H1 (cell line): Measurements from ENCODE around the gene PLEKHG4. TPM values are rescaled to one million over a fixed set of nuclear protein-coding genes. Genes with fewer than 3 reads are reported as not detected.

Source experiments
- CTCF ChIA-PET: fragments of 300-600 bp; sonication (Branson Sonifier 250); formaldehyde crosslinking; loops from one replicate; lab custom pipeline; 2021; ENCODE audit not compliant: partially characterized antibody; lab: Charles Lee
- POLR2A ChIA-PET: fragments of 300-600 bp; sonication (Branson Sonifier 250); formaldehyde crosslinking; loops from one replicate; lab custom pipeline; 2021; ENCODE audit warnings: inconsistent platforms; ENCODE audit not compliant: partially characterized antibody; lab: Charles Lee
- DNase-seq, 2 experiments: peaks; one replicate each; pipeline versions ENCODE4 v3.0.0 to v3.0.0-alpha.2; 2010 to 2022; ENCODE audit warnings: low spot score in 2 of 2, low read depth in 1 of 2, mixed read lengths in 1 of 2
- FAIRE-seq: peaks from 2 replicates; lab custom pipeline; 2011; peaks lifted over from hg19 to GRCh38; lab: Jason Lieb, UNC
- H2AFZ ChIP-seq: 2 replicates; pipeline ENCODE4 v1.8.1; 2012; ENCODE audit warnings: low read length, inconsistent platforms
- H2AK5ac ChIP-seq: 2 replicates; pipeline ENCODE4 v1.6.1; 2013; ENCODE audit warnings: low read depth, low read length
- H2BK120ac ChIP-seq: replicated peaks from 2 replicates; pipeline ENCODE3; 2013; ENCODE audit warnings: low read depth, low read length, inconsistent platforms
- H2BK12ac ChIP-seq: 2 replicates; pipeline ENCODE4 v1.6.1; 2013; ENCODE audit warnings: low read depth, low read length
- H2BK15ac ChIP-seq: 2 replicates; pipeline ENCODE4 v1.6.1; 2013; ENCODE audit warnings: low read length
- H2BK20ac ChIP-seq: 2 replicates; pipeline ENCODE4 v1.6.1; 2013; ENCODE audit warnings: low read length
- H2BK5ac ChIP-seq: 2 replicates; pipeline ENCODE4 v1.6.1; 2013; ENCODE audit warnings: low read depth, low read length
- H3K14ac ChIP-seq: 2 replicates; pipeline ENCODE4 v1.6.1; 2013; ENCODE audit warnings: inconsistent platforms; ENCODE audit not compliant: insufficient read length
- H3K18ac ChIP-seq: 2 replicates; pipeline ENCODE4 v1.6.1; 2013; ENCODE audit warnings: low read length; ENCODE audit errors: extremely low read depth
- H3K23ac ChIP-seq: 2 replicates; pipeline ENCODE4 v1.6.1; 2013; ENCODE audit warnings: inconsistent platforms; ENCODE audit not compliant: insufficient read length
- H3K23me2 ChIP-seq: 2 replicates; pipeline ENCODE4 v1.6.1; 2013; ENCODE audit warnings: low read depth, low read length
- H3K27ac ChIP-seq: 2 replicates; pipeline ENCODE4 v1.6.1; 2011; ENCODE audit warnings: low read depth, low read length, inconsistent platforms
- H3K27me3 ChIP-seq, 4 experiments: replicated peaks in 1 of 4; 1 replicate in 1 of 4; 2 replicates in 3 of 4; pipeline versions ENCODE4 v1.6.1 to v1.8.1; 2011 to 2013; ENCODE audit warnings: low read length in 3 of 4, mild to moderate bottlenecking in 3 of 4, inconsistent platforms in 2 of 4, mixed read lengths in 2 of 4, moderate library complexity in 1 of 4; ENCODE audit not compliant: control insufficient read depth in 3 of 4, insufficient read depth in 3 of 4; ENCODE audit errors: extremely low read depth in 1 of 4
- H3K36me3 ChIP-seq, 4 experiments: 2 replicates each; pipeline versions ENCODE4 v1.6.1 to v1.8.1; 2011 to 2013; ENCODE audit warnings: mild to moderate bottlenecking in 4 of 4, low read length in 3 of 4, moderate library complexity in 2 of 4, control low read depth in 1 of 4, inconsistent platforms in 1 of 4; ENCODE audit not compliant: insufficient read depth in 4 of 4, control insufficient read depth in 2 of 4
- H3K4ac ChIP-seq: replicated peaks from 2 replicates; pipeline ENCODE3; 2013; ENCODE audit warnings: low read length, low read depth, mixed read lengths, inconsistent platforms; ENCODE audit not compliant: insufficient read length
- H3K4me1 ChIP-seq, 4 experiments: replicated peaks in 1 of 4; 1 replicate in 1 of 4; 2 replicates in 3 of 4; pipeline versions ENCODE4 v1.6.1 to v1.8.1; 2011 to 2013; ENCODE audit warnings: low read length in 3 of 4, inconsistent platforms in 2 of 4, mixed read lengths in 1 of 4; ENCODE audit not compliant: insufficient read depth in 4 of 4, control insufficient read depth in 3 of 4
- H3K4me2 ChIP-seq, 2 experiments: 2 replicates each; pipeline versions ENCODE4 v1.6.1 to v1.8.1; 2011 to 2013; ENCODE audit warnings: low read depth in 2 of 2, low read length in 2 of 2, control low read depth in 1 of 2, inconsistent platforms in 1 of 2, mild to moderate bottlenecking in 1 of 2; ENCODE audit not compliant: insufficient read depth in 1 of 2
- H3K4me3 ChIP-seq, 4 experiments: fragments of 200-600, 300-600 bp in 1 of 4; sonication (generic), shearing (Covaris generic), sonication (Bioruptor Twin) in 1 of 4; 2 replicates each; pipeline versions ENCODE4 v1.5.1 to v1.8.1; 2011 to 2016; ENCODE audit warnings: low read length in 4 of 4, low read depth in 3 of 4, control low read depth in 2 of 4, inconsistent platforms in 2 of 4, mild to moderate bottlenecking in 2 of 4, mixed read lengths in 1 of 4, moderate library complexity in 1 of 4; ENCODE audit not compliant: insufficient read depth in 2 of 4; ENCODE audit errors: extremely low read depth in 1 of 4
- H3K56ac ChIP-seq: replicated peaks from 2 replicates; pipeline ENCODE3; 2013; ENCODE audit warnings: low read depth, mild to moderate bottlenecking, mixed read lengths, low read length, inconsistent platforms; ENCODE audit not compliant: insufficient read length
- H3K79me1 ChIP-seq: 2 replicates; pipeline ENCODE4 v1.6.1; 2013; ENCODE audit warnings: low read depth, low read length, control low read depth
- H3K79me2 ChIP-seq, 2 experiments: 2 replicates each; pipeline versions ENCODE4 v1.6.1 to v1.8.1; 2012 to 2013; ENCODE audit warnings: low read length in 2 of 2, mild to moderate bottlenecking in 2 of 2, inconsistent platforms in 1 of 2; ENCODE audit not compliant: insufficient read depth in 2 of 2, control insufficient read depth in 1 of 2
- H3K9ac ChIP-seq, 4 experiments: replicated peaks in 1 of 4; 1 replicate in 1 of 4; 2 replicates in 3 of 4; pipeline versions ENCODE4 v1.6.1 to v1.8.1; 2011 to 2013; ENCODE audit warnings: low read depth in 3 of 4, low read length in 3 of 4, control low read depth in 2 of 4, mild to moderate bottlenecking in 2 of 4, moderate library complexity in 2 of 4, inconsistent platforms in 1 of 4; ENCODE audit errors: extremely low read depth in 1 of 4
- H3K9me3 ChIP-seq, 2 experiments: 2 replicates each; pipeline versions ENCODE4 v1.6.1 to v1.8.1; 2012 to 2013; ENCODE audit warnings: mild to moderate bottlenecking in 2 of 2, moderate library complexity in 2 of 2, control low read depth in 1 of 2, inconsistent platforms in 1 of 2, low read depth in 1 of 2, low read length in 1 of 2, mixed read lengths in 1 of 2; ENCODE audit not compliant: insufficient read depth in 2 of 2
- H4K20me1 ChIP-seq, 2 experiments: replicated peaks in 1 of 2; 2 replicates each; pipeline versions ENCODE3 to v1.8.1; 2011 to 2013; ENCODE audit warnings: inconsistent platforms in 2 of 2, low read length in 2 of 2, mild to moderate bottlenecking in 1 of 2; ENCODE audit not compliant: insufficient read depth in 2 of 2, control insufficient read depth in 1 of 2
- H4K5ac ChIP-seq: 2 replicates; pipeline ENCODE4 v1.6.1; 2013; ENCODE audit warnings: low read length, low read depth, mixed read lengths, inconsistent platforms; ENCODE audit not compliant: insufficient read length
- H4K8ac ChIP-seq: 2 replicates; pipeline ENCODE4 v1.8.0; 2013; ENCODE audit warnings: mild to moderate bottlenecking, moderate library complexity, low read length, inconsistent platforms; ENCODE audit not compliant: insufficient read depth; ENCODE audit errors: extremely low read depth
- H4K91ac ChIP-seq: replicated peaks from 2 replicates; pipeline ENCODE3; 2013; ENCODE audit warnings: low read length, mixed read lengths, inconsistent platforms; ENCODE audit not compliant: insufficient read length
- BCL11A ChIP-seq, 2 experiments: IDR thresholded peaks; one replicate each; pipeline ENCODE4 v1.6.1; 2011; ENCODE audit warnings: low read depth in 2 of 2, low read length in 2 of 2, mild to moderate bottlenecking in 2 of 2
- E2F6 ChIP-seq: IDR thresholded peaks from 2 replicates; pipeline ENCODE4 v1.6.1; 2012; ENCODE audit warnings: inconsistent platforms
- MAX ChIP-seq: IDR thresholded peaks from 2 replicates; pipeline ENCODE4 v1.6.1; 2012; ENCODE audit warnings: inconsistent platforms
- PHF8 ChIP-seq: fragments of 200-600 bp; sonication (generic); conservative IDR thresholded peaks from 2 replicates; pipeline ENCODE4 v1.7.1; 2012; ENCODE audit warnings: low read depth, mild to moderate bottlenecking, inconsistent platforms, low read length, moderate library complexity
- POLR2A ChIP-seq, 2 experiments: IDR thresholded peaks; 1 replicate in 1 of 2; 2 replicates in 1 of 2; pipeline ENCODE4 v1.6.1; 2011; ENCODE audit warnings: low read depth in 2 of 2, low read length in 2 of 2, mild to moderate bottlenecking in 2 of 2; ENCODE audit errors: control extremely low read depth in 1 of 2
- POLR2AphosphoS5 ChIP-seq: IDR thresholded peaks from 2 replicates; pipeline ENCODE4 v1.6.1; 2011; ENCODE audit warnings: low read depth, low read length
- SIN3A ChIP-seq, 2 experiments: IDR thresholded peaks in 1 of 2; conservative IDR thresholded peaks in 1 of 2; 2 replicates each; pipeline ENCODE4 v1.6.1; 2011 to 2012; ENCODE audit warnings: low read length in 2 of 2, improper control_type of control experiment in 1 of 2, low read depth in 1 of 2, mild to moderate bottlenecking in 1 of 2
- SP1 ChIP-seq: IDR thresholded peaks from 2 replicates; pipeline ENCODE4 v1.6.1; 2011; ENCODE audit warnings: low read depth, low read length
- SP2 ChIP-seq: IDR thresholded peaks from 2 replicates; pipeline ENCODE4 v1.6.1; 2012; ENCODE audit warnings: mild to moderate bottlenecking, low read length, inconsistent platforms
- SUZ12 ChIP-seq: fragments of 200-600 bp; sonication (generic); IDR thresholded peaks from 2 replicates; pipeline ENCODE4 v1.6.1; 2012; ENCODE audit warnings: mild to moderate bottlenecking, inconsistent platforms, low read length, moderate library complexity, mixed read lengths
- TAF7 ChIP-seq: optimal IDR thresholded peaks from 2 replicates; pipeline ENCODE3; 2011; ENCODE audit warnings: low read depth, mild to moderate bottlenecking, inconsistent platforms, low read length, moderate library complexity, borderline replicate concordance
- TBP ChIP-seq: IDR thresholded peaks from 2 replicates; pipeline ENCODE4 v1.6.1; 2011; ENCODE audit warnings: low read depth, low read length, improper control_type of control experiment
- WGBS, 2 experiments: shearing (Covaris generic) in 1 of 2; methylation state at CpG; one replicate each; pipeline versions ENCODE4 v1.1.6 to v1.1.7; 2013 to 2015; ENCODE audit warnings: low lambda C conversion rate in 2 of 2, mixed read lengths in 2 of 2, inconsistent platforms in 1 of 2, low coverage in 1 of 2, missing lambda C conversion rate in 1 of 2; ENCODE audit not compliant: insufficient replicate concordance in 2 of 2, insufficient coverage in 1 of 2, insufficient read length in 1 of 2; ENCODE audit errors: extremely low coverage in 1 of 2, missing lambda C conversion rate in 1 of 2; 5-methylcytosine and 5-hydroxymethylcytosine counted together
- polyA plus RNA-seq, 7 experiments: library from polyadenylated mRNA; depleted of rRNA in 3 of 7; stranded (reverse) in 5 of 7; unstranded in 2 of 7; fragments of >200 nt in 5 of 7; fragments of 200-250 nt in 2 of 7; gene quantifications; 1 replicate in 5 of 7; 2 replicates in 1 of 7; 4 replicates in 1 of 7; pipeline versions ENCODE4 v1.2.1 to v1.2.3, GENCODE V29; 2011 to 2013; ENCODE audit warnings: missing spikeins in 2 of 7, mixed read lengths in 2 of 7
- total RNA-seq: library from RNA; stranded (reverse); fragmentation: NEBNext Ultra II Directional; extraction: Animal tissue kit (Norgen Biotek cat#: 25700); gene quantifications from 2 replicates; pipeline ENCODE4 v1.2.1, GENCODE V29; 2021

Gene PLEKHG4
- total and polyA plus RNA-seq, 2 of the 8 experiments (the other 6 are each of a cell fraction or from before 2014, with no cell fraction given): 7.7 to 11.1 TPM

GRCh38 chr16:67246756-67247191, 32.6 kb upstream of the PLEKHG4 start:
- Histone ChIP-seq H2BK5ac (peak overlapping the region; percentile 83; the same call in 1 of the 2 replicates), H2BK12ac (no peak overlapping the region), H2AFZ (no peak overlapping the region), H2AK5ac (no peak overlapping the region), H2BK120ac (no peak overlapping the region), H3K23ac (no peak overlapping the region), H3K27me3 (peaks cover 0 to 21% (median 13%) of the 10 kb centered on the region in 4 experiments; a peak in 5 of 7 replicates), H3K23me2 (peaks cover 12% of the 10 kb centered on the region; the same call in 1 of the 2 replicates), H4K8ac (peak overlapping the region; percentile 87), H4K91ac (peak overlapping the region; percentile 57), H3K36me3 (no peaks in the 10 kb centered on the region), H3K4me3 (peak overlapping the region; percentile 67 to 87 (median 70)), H3K14ac (no peak overlapping the region), H2BK20ac (no peak overlapping the region), H3K4ac (no peak overlapping the region), H3K9ac (peak overlapping the region in 3 of 4 experiments; percentile 35 to 66 (median 65); a peak in 5 of 7 replicates), H3K18ac (peak overlapping the region; percentile 83), H3K56ac (peak overlapping the region; percentile 64), H3K79me1 (peaks cover 11% of the 10 kb centered on the region), H3K27ac (peak overlapping the region; percentile 85), H3K4me2 (peak overlapping the region; percentile 92 to 95), H4K20me1 (no peaks in the 10 kb centered on the region), H3K9me3 (no peaks in the 10 kb centered on the region), H2BK15ac (no peak overlapping the region), H3K4me1 (peaks cover 9 to 30% (median 13%) of the 10 kb centered on the region in 4 experiments), H3K79me2 (peaks cover 0 to 21% of the 10 kb centered on the region in 2 experiments; a peak in 2 of 4 replicates), H4K5ac (no peak overlapping the region)
- WGBS, 2 experiments: 0% methylated on average over 9 of the region's 26 CpGs; no CpG with 5 or more reads in 1 of the 2 experiments
- POLR2A ChIA-PET: interaction anchor here (1.0 to 6.8 kb wide), 16 partner anchors 12 to 179 kb away, joined by 3 to 111 read pairs (median 4); partner anchors contain the start of genes ELMO3 and TMEM208
- DNase-seq (peak; percentile 88 to 92), FAIRE-seq (no peak)
- CTCF ChIA-PET: interaction anchor here (0.9 to 2.1 kb wide), 24 partner anchors 8 to 180 kb away, joined by 3 to 12 read pairs (median 5); partner anchors contain the start of genes B3GNT9, ELMO3, KCTD19 and LRRC36
- TF ChIP-seq PHF8 (0 out of 2 replicates have a peak, but pooled peaks have one; percentile 31), POLR2A (IDR thresholded peaks at IDR 0.05; ENCODE audit: control extremely low read depth in 1 of 2, low read depth in 2 of 2, low read length in 2 of 2) (peak; percentile 57 to 90), BCL11A (IDR thresholded peaks at IDR 0.05; ENCODE audit: low read depth in 2 of 2, low read length in 2 of 2) (no peak), SIN3A (conservative IDR thresholded peaks at IDR 0.05 in 1 of 2, IDR thresholded peaks at IDR 0.05 in 1 of 2; ENCODE audit: low read depth in 1 of 2, low read length in 2 of 2) (peak in 1 of 2 experiments; percentile 32; a peak in 1 of 4 replicates), SUZ12 (no peak), SP2 (no peak), E2F6 (peak; percentile 21; the same call in 1 of the 2 replicates), POLR2AphosphoS5 (peak; percentile 81), TAF7 (peak; percentile 73), MAX (peak; percentile 69), SP1 (peak; percentile 56; the same call in 1 of the 2 replicates), TBP (peak; percentile 65)
